ENCODE data around the gene KCNH5. TPM values are rescaled to one million over a fixed set of nuclear protein-coding genes. Genes with fewer than 3 reads are reported as not detected.

The KCNH5 gene
- total RNA-seq, 1 donor from 2014 or later: 2.4 TPM

- H3K79me2 ChIP-seq (ENCODE audit: insufficient read depth, low read length): no peaks in the 10 kb centered on the region
- Mint-ChIP-seq H3K36me3 (ENCODE audit: low read depth, unreplicated experiment) (no peaks in the 10 kb centered on the region), H3K9me3 (ENCODE audit: unreplicated experiment) (no peaks in the 10 kb centered on the region), H3K27me3 (ENCODE audit: low read depth, unreplicated experiment) (no peaks in the 10 kb centered on the region), H3K4me3 (ENCODE audit: unreplicated experiment) (no peak overlapping the region), H3K27ac (ENCODE audit: unreplicated experiment) (no peak overlapping the region), H3K4me1 (ENCODE audit: low read depth, unreplicated experiment) (no peaks in the 10 kb centered on the region)
- no peak overlapping the region for H2AFZ ChIP-seq (ENCODE audit: low read depth, low read length)
- H3K36me3 ChIP-seq (ENCODE audit: insufficient read depth, low read length): no peaks in the 10 kb centered on the region
- H3K27ac ChIP-seq (ENCODE audit: low read depth, low read length): no peak overlapping the region
- H3K27me3 ChIP-seq (ENCODE audit: insufficient read depth, low read length): no peaks in the 10 kb centered on the region
- no peaks in the 10 kb centered on the region for H3K9me3 ChIP-seq (ENCODE audit: insufficient read depth, low read depth, low read length)
- H3K4me2 ChIP-seq (ENCODE audit: low read length): no peak overlapping the region
- no peak for DNase-seq (ENCODE audit: low read depth)
- H4K20me1 ChIP-seq (ENCODE audit: insufficient read depth, low read length): no peaks in the 10 kb centered on the region
- H3K4me1 ChIP-seq (ENCODE audit: insufficient read depth, low read length): no peaks in the 10 kb centered on the region
- TF ChIP-seq EZH2 (IDR thresholded peaks at IDR 0.05; ENCODE audit: insufficient read depth, low read length) (no peak), CTCF (IDR thresholded peaks at IDR 0.05; ENCODE audit: insufficient read depth, low read depth, low read length) (no peak)
- no peak overlapping the region for H3K4me3 ChIP-seq (ENCODE audit: insufficient read depth, low read depth, low read length)
- no peak for FAIRE-seq
- no peak overlapping the region for H3K9ac ChIP-seq (ENCODE audit: low read length)
Observed at GRCh38 chr14:62980693-62981092, 64.6 kb downstream of the KCNH5 start.

GRCh38 chr14:62957562-62957961, 87.7 kb downstream of the KCNH5 start:
- Mint-ChIP-seq H3K27ac (ENCODE audit: unreplicated experiment) (peak overlapping the region; percentile 21), H3K9me3 (ENCODE audit: unreplicated experiment) (peaks cover 6% of the 10 kb centered on the region), H3K4me1 (ENCODE audit: low read depth, unreplicated experiment) (peaks cover 16% of the 10 kb centered on the region), H3K4me3 (ENCODE audit: unreplicated experiment) (no peak overlapping the region), H3K36me3 (ENCODE audit: low read depth, unreplicated experiment) (no peaks in the 10 kb centered on the region), H3K27me3 (ENCODE audit: low read depth, unreplicated experiment) (peaks cover 9% of the 10 kb centered on the region)
- Histone ChIP-seq H3K4me1 (ENCODE audit: insufficient read depth, low read length) (peaks cover 17% of the 10 kb centered on the region), H3K27ac (ENCODE audit: low read depth, low read length) (no peak overlapping the region), H3K79me2 (ENCODE audit: insufficient read depth, low read length) (no peaks in the 10 kb centered on the region), H3K4me2 (ENCODE audit: low read length) (peak overlapping the region; percentile 40), H4K20me1 (ENCODE audit: insufficient read depth, low read length) (no peaks in the 10 kb centered on the region), H3K9me3 (ENCODE audit: insufficient read depth, low read depth, low read length) (no peaks in the 10 kb centered on the region), H2AFZ (ENCODE audit: low read depth, low read length) (no peak overlapping the region), H3K9ac (ENCODE audit: low read length) (no peak overlapping the region), H3K27me3 (ENCODE audit: insufficient read depth, low read length) (no peaks in the 10 kb centered on the region), H3K4me3 (ENCODE audit: insufficient read depth, low read depth, low read length) (no peak overlapping the region), H3K36me3 (ENCODE audit: insufficient read depth, low read length) (no peaks in the 10 kb centered on the region)
- TF ChIP-seq EZH2 (IDR thresholded peaks at IDR 0.05; ENCODE audit: insufficient read depth, low read length) (no peak), CTCF (IDR thresholded peaks at IDR 0.05; ENCODE audit: insufficient read depth, low read depth, low read length) (no peak)
- peak; percentile 100 for DNase-seq (ENCODE audit: low read depth)
- no peak for FAIRE-seq

DNA sequence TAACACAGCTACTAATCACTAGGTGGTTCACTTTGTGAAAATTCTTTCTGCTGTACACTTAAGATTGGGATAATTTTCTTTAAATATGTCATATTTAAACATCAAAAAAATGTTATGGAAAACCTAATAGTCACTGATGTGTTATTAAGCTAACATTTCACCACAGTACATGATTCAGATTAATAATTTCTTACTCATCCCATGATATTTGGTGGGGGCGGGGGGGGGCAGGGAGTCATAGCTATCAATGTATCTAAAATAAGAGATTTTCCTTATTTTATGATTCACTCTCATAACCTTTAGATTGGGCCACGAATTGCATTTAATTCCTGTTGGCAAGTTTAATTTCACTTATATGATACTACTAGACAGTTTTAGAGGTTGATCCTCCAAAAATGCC, 88.8 kb downstream of the KCNH5 start:
- Mint-ChIP-seq H3K27ac (ENCODE audit: unreplicated experiment) (no peak overlapping the region), H3K4me3 (ENCODE audit: unreplicated experiment) (no peak overlapping the region)
- FAIRE-seq: no peak

More for the DNA sequence above, 88.8 kb downstream of the KCNH5 start:
- no peak for TF ChIP-seq EZH2 (IDR thresholded peaks at IDR 0.05; ENCODE audit: insufficient read depth, low read length)
- TF ChIP-seq CTCF (IDR thresholded peaks at IDR 0.05; ENCODE audit: insufficient read depth, low read depth, low read length): no peak
- no peaks in the 10 kb centered on the region for H4K20me1 ChIP-seq (ENCODE audit: insufficient read depth, low read length)
- Mint-ChIP-seq H3K27me3 (ENCODE audit: low read depth, unreplicated experiment) (peaks cover 5% of the 10 kb centered on the region), H3K4me1 (ENCODE audit: low read depth, unreplicated experiment) (peaks cover 16% of the 10 kb centered on the region), H3K36me3 (ENCODE audit: low read depth, unreplicated experiment) (no peaks in the 10 kb centered on the region), H3K9me3 (ENCODE audit: unreplicated experiment) (peaks cover 3% of the 10 kb centered on the region)
- H3K27ac ChIP-seq (ENCODE audit: low read depth, low read length): no peak overlapping the region
- peak overlapping the region; percentile 40 for H3K4me2 ChIP-seq (ENCODE audit: low read length)
- peak; percentile 9 for DNase-seq (ENCODE audit: low read depth)
- H2AFZ ChIP-seq (ENCODE audit: low read depth, low read length): no peak overlapping the region
- H3K27me3 ChIP-seq (ENCODE audit: insufficient read depth, low read length): no peaks in the 10 kb centered on the region
- no peaks in the 10 kb centered on the region for H3K36me3 ChIP-seq (ENCODE audit: insufficient read depth, low read length)
- H3K9me3 ChIP-seq (ENCODE audit: insufficient read depth, low read depth, low read length): no peaks in the 10 kb centered on the region
- H3K79me2 ChIP-seq (ENCODE audit: insufficient read depth, low read length): no peaks in the 10 kb centered on the region
- H3K9ac ChIP-seq (ENCODE audit: low read length): no peak overlapping the region
- no peak overlapping the region for H3K4me3 ChIP-seq (ENCODE audit: insufficient read depth, low read depth, low read length)
- H3K4me1 ChIP-seq (ENCODE audit: insufficient read depth, low read length): peaks cover 17% of the 10 kb centered on the region

All from astrocyte (in vitro differentiated cells and primary cell).